ENCODE measurements around the gene PVALB.

The PVALB gene

DNA sequence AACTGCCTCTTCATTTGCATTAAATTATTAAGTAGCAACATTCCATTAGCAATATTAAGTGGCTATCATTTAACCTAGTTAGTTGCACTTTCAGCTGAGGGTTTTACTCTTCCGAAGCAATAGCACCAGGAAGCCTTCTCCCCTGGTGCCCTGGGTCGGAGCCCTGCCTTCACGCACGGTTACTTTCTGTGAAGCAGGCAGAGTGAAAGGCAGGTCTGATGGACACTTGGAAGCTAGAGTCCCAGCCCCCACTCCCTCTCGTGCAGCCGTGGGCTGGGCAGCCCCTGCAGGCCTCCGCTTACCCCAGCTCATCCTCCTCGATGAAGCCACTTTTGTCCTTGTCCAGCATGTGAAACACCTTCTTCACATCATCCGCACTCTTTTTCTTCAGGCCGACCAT, 2.0 kb downstream of the PVALB start:
- DNase-seq = no peak

DNA sequence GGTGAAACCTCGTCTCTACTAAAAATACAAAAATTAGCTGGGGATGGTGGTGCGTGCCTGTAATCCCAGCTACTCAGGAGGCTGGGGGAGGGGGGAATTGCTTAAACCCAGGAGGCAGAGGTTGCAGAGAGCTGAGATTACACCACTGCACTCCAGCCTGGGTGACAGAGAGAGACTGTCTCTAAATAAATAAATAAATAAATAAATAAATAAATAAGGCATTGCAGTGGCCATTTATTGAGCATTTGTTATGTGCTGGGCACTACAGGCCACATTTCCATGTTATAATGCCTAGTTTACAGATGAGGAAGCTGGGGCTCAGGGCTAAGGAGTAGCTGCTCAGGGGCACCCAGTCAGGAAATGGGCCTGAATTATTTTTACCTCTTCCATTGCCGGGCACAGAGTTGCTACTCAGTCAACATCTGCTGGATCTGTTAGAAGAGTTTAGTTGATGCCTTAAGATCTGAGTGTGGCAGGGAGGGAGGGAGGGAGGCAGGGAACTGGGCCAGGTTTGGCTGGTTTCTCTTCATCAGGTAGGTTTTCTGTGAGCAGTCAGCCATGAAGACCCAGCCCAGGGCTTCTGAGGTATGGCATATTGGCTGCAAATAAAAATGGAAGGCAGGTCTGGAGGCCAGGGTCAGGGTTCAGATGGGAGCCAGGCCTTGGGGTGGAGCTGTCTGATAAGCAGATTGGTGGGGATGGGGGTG, 5.6 kb downstream of the PVALB start:
- no peak for DNase-seq

DNA sequence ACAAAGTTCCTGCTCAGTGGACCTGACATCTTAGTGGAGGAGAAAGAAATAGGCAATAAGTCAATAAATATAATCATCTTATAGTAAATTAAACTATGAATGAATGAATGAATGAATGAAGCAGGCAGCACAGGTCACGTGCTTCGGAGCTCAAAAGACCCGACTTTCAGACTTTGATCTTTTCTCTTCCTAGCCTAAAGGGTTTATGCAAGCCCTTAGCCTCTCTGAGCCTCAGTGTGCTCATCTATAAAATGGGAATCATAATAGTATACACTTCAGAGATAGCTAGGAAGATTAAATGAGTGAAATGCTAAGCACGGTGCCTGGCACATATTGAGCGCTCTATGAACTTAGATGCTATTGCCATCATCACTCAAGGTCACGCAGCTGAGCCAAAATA, 7.5 kb downstream of the PVALB start:
- no peak for DNase-seq

DNA sequence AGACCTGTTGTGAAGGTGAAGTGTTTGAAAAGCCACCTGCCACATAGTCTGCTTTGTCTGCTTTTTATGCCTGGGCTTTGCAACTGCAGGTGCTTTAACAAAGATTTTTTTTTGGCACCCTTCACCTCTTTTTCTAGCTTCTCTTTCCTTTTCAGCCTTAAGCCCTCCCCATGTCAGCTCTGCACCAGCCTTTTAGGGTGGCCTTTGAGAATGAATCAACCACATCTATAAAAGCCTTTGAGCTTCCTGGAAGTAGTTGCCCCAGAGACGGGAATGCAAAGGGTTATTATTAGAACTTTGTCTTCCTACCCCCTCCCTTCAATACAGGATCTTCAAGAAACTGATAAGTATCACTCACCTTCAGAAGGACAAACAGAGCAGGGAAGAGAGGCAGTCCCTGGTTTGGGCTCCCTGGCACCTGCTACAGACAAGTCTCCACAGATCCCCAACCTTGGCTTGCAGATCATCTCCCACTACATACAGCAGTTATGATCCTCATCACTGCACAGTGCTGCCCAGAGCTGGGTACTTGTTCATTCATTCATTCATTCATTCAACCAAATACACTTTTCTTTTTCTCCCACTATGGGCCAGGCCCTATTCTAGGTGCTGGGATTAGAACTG, 8.0 kb downstream of the PVALB start:
- DNase-seq = no peak

DNA sequence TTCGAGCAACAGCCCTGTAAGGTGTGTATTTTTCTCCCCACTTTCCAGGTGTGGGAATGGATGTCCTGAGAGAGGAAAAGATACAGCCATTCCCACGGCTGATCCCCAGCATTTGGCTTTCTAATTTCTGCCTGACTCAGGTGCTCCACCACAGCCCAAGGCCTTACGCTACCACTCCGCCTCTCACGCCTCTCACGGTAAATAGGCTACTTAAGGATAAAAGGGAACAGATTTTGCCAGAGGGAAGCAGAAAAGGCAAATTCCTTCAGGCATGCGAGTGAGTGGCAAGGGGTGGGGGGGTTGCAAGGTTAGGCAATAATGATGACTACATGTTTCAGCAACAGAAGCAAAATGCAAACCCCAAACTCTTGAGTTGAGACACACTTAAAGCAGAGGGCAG, 9.2 kb downstream of the PVALB start:
- DNase-seq = no peak

DNA sequence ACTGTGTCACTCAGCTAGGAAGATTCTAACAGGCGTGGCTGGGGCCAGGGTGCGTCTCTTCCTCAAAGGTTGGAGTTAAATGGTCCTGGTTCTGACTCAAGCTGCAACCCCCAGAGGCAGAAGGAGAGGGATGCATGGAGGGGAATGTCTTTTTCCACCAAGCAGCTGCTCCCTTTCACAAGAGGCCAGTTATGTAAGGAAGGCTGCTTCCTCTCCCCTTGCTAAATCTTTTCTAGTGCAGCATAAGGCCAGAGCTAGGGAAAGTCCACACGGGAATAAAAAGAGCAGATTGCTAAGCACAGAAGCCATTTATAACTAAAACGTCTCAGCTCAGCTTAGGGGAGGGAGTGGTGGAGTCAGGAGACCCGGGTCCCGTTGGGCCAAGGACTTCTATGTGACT, 10.0 kb downstream of the PVALB start:
- no peak for DNase-seq

DNA sequence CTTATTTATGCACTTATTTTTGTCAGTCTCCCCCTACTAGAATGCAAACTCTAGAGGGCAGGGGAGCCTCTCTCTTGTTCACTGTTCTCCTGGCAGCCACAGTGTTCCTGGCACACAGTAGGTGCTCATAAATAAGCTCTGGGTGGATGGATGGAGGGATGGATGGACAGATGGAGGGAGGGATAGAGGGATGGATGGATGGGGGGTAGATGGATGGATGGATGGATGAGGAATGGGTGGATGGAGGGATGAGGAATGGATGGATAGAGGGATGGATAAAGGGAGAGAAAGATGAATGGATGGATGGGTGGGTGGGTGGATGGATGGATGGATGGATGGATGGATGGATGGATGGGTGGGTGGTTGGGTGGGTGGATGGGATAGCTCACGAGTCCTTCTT, 13.5 kb downstream of the PVALB start:
- DNase-seq = no peak

DNA sequence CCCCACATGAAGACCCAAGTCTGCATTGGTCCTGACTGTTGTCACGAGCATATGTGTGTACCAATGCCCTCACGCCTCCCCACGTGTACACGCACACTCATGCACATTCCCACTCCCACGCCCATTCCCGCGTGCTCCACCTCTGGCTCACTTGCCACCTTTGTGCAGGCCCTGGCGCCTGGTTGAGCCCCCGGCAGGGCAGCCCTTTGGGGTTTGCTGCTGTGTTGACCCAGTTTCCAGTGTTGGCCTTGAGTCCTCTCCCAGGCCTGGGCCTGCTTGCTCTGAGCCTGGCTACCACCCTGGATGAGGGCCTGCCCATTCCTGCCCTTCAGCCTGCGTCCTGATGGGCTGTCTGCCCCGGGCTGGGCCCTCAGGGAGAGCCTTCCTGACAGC, 18.2 kb downstream of the PVALB start:
- DNase-seq = no peak

DNA sequence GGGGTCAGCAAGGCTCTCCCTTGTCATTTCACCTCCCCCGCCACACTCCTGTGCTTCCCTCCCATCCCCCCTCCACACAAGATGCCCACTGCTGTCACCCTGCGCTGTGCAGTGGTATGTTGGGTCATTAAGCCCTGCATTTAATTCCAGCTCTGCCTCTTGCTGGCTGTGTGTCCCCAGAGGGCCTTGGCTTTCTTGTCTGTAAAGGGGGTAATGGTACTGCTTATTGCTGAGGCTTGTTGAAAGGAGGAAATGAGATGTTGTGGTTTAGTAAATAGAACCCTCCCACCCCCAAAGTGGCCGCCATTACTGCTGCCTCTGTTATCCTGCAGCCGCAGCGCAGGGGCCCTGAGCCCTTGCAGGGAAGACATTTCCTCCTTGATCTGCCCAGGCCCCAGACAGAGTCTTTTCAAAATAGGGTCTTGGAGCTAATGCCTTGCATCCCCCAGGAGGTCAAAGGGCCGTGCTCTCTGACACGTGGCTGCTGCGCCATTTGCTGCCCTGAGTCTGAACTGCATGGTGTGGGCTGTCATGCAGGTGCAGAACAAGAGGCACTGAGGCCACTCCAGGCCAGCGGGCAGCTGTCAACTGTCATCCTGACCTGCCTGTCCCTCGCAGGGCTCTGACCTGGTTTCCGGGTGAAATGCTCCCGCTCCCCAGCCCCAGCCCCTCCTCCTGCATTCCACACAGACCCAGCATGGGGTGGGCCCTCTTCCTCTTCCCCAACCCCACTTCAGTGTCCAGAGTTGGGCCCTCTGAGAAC, 18.7 kb downstream of the PVALB start:
- DNase-seq = peak; percentile 40

DNA sequence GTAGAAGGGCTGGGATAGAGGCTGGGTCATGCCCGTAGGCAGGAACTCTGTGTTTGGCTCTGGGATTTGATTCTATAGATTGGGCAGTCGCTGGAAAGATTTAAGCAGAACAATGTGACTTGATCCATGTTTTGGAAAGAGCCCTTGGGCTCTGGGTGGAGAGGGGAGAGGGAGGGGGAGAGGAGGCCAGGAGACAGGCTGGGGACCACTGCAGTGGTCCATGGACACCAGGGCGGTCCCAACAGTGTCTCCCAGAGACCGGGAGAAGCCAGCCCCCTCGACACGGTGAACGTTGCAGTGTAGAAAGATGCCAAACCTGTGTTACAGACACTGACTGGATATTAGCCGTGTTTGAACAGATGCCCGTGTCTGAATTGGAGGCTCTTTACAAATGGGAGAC, 19.5 kb downstream of the PVALB start:
- no peak for DNase-seq

DNA sequence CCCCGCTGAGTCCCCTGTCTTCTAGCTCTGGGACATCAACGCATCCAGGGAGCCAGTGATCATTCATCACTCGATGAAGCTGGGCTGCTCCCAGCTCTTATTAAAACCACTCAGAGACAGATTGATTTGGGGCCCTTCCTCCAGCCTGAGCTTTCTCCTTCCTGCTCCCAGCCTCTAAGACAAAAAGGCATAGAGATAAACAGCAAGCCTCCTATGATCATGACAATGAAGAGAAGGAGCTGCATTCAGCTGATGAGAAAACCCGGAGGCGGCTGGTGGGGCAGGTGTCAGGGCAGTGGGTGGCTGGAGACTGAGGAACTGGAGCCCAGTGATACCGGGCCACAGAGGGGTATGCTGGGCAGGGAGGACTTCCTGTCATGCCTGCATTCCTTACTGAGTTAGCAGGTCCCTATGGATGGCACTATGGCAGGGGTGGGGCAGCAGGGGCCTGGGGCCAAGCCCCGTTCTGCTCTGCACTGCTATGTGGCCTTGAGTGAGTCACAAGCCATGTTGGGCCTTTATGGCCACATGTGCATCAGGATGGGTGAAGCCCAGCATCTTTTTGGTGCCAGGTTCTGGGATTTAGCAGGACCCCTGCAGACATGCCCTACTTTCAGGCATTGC, 20.2 kb downstream of the PVALB start:
- no peak for DNase-seq

DNA sequence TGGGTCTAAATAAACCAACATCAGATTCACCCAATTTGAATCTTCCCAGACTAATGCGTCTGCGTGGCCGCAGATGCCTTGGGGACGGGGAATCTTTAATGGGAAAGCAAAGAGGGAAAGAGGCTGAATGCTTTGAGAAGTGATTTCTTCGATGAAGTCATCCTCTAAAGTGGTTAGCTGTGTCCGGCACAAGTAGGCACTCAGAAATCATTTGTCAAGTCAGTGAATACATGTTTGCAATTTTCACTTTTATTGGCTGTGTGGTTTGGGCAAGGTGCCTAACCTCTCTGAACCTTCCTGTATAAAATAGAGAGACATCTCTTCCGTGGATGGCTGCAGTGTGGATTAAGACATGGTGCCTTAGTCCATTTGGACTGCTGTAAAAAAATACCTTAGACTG, 21.2 kb downstream of the PVALB start:
- DNase-seq = no peak

DNA sequence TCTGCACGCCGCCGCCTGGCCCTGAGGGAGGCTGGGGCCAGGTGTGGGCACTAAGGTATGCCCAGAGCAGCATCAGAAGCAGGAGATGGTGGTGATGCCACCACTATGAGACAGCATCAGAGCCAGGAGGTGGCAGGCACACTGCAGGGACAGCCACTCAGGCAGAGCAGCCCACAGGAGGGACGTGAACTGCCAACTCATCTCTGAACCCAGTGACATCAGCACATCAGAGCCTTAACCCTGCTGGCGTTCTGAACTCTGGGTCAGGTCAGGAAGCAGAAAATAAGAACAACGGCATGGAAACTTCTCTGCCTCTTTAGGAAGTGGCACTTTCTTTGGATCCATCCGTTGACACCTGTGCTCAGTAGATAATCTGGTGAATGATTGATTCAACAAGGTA, 26.2 kb downstream of the PVALB start:
- DNase-seq = no peak

DNA sequence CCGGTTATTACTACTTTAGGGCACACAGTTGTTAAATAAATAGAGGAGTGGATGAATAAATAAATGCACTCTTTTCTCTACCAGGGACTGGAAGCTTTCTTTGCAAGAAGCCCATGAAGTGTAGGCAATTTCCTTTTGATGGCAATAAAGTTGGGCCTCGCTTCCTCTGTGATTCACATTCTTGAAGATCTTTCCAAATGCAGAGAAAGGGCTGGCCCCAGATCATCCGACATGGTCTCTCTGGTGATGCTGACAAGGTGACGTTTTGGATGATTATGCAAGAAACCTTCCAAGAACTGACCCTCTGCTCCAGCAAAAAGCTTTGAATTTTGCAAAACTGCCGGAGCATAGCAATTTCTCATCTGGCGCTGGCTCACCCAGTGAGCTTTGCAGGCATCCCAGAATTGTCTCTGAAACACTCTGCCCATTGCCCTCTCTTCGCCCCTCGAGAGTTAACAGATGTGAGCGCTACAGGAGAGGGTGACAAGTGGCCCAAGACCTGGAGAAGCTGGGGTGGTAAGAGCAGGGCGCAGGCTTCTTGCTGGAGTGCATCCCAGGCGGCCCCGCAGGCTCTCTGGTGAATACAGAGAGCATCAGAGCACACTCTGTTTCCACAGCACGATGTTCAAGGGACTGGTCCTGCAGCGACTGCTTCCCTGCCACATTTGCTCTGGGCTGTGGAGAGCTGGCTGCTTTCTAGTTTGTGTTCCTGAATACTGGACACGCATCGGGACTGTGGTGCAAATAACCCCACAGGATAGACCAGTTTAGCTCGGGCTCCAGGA, 29.4 kb downstream of the PVALB start:
- no peak for DNase-seq

DNA sequence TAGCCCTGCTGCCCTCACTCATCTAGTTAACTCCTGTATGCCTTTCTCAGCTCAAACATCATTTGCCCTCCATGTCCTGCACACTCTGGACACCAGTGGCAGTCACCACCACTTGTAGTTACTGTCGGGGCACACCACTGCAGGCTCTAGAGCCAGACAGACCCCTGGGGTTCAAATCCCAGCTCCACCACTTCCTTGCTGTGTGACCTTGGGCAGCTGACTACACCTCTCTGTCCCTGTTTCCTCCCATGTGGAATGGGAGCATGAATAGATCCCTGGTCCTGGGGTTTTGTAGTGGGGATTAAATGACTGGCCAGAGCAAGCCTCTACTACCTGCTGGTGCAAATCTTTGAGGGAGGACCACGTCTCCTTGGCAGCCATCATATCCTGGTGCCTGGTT, 33.1 kb downstream of the PVALB start:
- no peak for DNase-seq

DNA sequence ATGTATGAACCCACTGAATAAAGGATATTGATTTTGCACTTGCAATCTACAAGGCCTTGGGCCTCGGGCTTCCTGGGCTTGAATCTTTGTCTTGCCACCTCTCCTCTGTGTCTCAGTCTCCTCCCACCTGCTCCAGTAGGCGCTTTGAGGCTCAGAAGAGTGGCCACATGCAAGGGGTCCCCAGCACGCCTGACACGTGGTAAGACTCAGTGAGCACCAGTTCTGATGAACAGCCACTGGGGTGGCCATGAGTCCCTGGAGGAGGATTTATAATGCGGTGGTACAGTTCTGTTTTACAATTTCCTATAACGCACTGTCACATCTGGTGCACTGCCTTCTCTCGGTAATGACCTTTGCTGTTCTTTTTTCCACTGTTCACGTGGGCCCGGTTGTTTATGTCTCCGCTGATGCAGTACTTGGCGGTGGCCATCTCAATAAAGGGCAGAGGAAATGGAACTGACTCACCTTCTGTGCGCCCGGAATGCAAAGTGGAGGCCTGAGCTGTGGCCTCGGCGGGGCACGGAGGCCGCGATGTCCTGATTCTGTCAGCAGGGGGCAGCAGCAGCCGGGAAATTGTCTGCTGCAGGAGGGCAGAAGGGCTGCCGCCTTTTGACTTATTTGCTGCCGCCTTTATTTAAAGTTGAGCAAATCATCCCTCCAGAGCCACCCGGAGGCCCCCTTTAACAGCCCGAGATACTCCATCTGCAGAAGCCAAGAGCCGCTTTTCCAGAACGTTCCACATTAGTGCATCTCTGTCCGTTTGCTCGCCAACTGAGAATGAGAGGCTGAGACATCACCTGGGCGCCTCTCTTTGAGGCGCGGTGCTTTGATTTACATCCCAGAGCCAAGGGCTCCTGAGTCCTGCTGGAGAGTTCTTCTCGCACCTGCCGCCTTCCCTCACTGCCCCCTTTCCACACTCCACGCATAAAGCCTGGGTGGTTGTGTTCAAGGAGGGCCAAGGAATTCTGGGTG, 34.9 kb downstream of the PVALB start:
- DNase-seq = peak; percentile 77

DNA sequence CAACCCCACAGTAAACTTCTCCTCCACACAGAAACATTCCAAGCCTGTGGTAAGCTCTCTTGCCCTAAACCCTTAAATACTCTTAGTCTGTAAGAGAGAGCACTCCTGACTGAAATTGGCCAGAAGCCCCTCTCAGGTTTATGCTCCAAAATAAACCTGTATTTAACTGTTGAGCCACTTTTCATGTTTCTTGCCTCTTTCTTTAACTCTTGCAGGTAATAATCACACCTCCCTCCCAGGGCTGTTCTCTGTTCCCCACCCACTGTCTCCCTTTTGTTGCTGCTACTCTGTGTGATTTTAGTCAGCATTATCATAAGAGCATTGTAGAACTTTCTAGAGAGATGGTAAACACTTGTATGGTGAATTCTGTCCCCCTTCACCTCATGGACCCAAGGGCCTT, 38.8 kb downstream of the PVALB start:
- DNase-seq = no peak

DNA sequence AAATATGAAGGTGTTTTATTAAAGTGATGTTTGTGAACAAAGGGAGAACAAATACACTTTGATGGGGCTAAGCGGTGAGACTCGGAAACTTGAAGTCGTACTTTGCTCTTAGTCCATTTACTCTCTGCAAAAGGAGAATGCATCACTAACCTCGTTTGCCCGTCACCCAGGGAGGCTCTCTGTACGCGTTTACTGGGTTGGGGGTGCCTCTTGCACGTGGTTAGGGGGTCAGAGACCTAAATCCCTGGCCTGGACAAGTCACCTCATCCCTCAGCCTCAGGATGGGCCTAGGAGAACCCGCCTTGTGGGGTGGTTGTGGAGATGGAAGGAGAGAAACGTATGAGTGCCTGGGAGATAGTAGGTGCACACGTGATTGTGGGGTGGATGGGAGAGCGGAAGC, 40.1 kb downstream of the PVALB start:
- DNase-seq = no peak

DNA sequence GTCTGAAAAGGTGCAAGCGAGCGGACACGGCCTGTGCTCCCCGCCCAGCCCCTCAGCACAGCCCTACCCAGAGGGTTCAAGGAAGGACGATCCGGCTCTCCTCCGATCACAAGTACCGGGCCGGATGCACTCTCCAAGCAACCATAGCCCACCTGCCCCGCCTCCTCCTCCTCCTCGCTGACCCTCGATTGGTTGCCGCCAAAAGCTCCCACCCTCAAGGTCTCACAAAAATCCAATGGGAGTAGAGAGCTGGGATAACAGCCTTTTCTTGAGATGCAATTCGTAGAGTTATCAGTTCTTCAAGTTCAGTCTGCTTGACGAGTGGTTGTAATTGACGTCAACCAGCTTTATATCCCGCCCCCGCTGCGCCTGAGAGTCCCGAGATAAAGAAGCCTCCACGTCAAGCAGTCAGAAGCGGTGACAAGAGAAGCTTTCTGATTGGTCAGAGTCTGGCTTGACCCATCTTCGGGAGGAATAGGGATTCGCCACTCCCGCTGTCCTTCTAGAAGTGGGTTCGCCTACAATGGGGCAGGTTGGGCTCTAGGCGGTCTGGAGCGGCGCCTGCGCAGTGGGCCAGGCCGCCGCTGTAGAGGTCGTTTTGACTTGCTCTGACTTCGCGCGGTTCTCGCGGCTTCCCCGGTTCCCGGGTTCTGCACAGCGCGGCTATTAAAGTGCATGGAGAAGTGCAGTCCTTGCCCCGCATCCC, 40.7 kb downstream of the PVALB start, which contains the start of gene IFT27:
Gene IFT27 (minus strand): TSS at position 156 of the 706 bp plus-strand sequence. CDS start 412 bp downstream, outside the sequence.
- peak; percentile 82 for DNase-seq

DNA sequence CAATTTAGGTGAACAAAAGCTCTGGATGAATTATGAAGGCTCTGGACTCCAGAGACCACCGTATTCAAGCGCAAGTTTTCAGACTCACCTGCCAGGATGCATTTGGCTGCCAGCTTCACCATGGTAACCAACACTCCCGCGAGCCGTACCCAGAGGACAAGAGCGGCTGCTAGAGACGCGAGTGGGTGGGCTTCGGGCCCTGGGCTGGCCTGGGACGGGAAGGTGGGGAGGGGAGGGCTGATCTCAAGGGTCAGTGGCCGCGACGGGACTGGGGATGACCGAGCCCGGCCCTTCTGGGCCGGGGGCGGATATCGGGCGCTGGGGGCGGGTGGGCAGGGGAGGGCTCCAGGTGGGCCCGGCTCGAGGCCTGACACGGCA, 41.3 kb downstream of the PVALB start:
- DNase-seq = no peak
